ENCODE data around the gene EDDM3A. TPM values are rescaled to one million over a fixed set of nuclear protein-coding genes. Genes with fewer than 3 reads are reported as not detected.

The EDDM3A gene
- total and polyA plus RNA-seq, 2 experiments from 2014 or later, result not detected

DNA sequence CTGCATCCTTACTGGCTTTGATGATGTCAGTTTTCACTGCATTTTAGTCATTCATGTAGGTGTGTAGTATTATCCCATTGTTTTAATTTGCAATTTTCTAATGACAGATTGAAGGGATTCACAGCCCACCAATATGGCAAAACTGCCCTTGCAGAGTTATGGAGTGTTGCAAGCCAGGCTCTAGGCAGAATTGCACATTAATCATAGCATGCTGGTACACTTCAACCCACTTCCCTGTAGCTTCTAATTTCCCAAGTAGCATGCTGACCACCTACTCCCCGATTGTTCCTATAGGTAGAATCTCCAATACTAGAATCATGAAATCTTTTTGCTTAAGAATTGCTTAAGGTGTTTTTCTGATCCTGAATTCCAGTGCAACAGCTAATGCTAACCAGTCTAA, 30.2 kb downstream of the EDDM3A start (continued):
- TF ChIP-seq, protein P1, sequence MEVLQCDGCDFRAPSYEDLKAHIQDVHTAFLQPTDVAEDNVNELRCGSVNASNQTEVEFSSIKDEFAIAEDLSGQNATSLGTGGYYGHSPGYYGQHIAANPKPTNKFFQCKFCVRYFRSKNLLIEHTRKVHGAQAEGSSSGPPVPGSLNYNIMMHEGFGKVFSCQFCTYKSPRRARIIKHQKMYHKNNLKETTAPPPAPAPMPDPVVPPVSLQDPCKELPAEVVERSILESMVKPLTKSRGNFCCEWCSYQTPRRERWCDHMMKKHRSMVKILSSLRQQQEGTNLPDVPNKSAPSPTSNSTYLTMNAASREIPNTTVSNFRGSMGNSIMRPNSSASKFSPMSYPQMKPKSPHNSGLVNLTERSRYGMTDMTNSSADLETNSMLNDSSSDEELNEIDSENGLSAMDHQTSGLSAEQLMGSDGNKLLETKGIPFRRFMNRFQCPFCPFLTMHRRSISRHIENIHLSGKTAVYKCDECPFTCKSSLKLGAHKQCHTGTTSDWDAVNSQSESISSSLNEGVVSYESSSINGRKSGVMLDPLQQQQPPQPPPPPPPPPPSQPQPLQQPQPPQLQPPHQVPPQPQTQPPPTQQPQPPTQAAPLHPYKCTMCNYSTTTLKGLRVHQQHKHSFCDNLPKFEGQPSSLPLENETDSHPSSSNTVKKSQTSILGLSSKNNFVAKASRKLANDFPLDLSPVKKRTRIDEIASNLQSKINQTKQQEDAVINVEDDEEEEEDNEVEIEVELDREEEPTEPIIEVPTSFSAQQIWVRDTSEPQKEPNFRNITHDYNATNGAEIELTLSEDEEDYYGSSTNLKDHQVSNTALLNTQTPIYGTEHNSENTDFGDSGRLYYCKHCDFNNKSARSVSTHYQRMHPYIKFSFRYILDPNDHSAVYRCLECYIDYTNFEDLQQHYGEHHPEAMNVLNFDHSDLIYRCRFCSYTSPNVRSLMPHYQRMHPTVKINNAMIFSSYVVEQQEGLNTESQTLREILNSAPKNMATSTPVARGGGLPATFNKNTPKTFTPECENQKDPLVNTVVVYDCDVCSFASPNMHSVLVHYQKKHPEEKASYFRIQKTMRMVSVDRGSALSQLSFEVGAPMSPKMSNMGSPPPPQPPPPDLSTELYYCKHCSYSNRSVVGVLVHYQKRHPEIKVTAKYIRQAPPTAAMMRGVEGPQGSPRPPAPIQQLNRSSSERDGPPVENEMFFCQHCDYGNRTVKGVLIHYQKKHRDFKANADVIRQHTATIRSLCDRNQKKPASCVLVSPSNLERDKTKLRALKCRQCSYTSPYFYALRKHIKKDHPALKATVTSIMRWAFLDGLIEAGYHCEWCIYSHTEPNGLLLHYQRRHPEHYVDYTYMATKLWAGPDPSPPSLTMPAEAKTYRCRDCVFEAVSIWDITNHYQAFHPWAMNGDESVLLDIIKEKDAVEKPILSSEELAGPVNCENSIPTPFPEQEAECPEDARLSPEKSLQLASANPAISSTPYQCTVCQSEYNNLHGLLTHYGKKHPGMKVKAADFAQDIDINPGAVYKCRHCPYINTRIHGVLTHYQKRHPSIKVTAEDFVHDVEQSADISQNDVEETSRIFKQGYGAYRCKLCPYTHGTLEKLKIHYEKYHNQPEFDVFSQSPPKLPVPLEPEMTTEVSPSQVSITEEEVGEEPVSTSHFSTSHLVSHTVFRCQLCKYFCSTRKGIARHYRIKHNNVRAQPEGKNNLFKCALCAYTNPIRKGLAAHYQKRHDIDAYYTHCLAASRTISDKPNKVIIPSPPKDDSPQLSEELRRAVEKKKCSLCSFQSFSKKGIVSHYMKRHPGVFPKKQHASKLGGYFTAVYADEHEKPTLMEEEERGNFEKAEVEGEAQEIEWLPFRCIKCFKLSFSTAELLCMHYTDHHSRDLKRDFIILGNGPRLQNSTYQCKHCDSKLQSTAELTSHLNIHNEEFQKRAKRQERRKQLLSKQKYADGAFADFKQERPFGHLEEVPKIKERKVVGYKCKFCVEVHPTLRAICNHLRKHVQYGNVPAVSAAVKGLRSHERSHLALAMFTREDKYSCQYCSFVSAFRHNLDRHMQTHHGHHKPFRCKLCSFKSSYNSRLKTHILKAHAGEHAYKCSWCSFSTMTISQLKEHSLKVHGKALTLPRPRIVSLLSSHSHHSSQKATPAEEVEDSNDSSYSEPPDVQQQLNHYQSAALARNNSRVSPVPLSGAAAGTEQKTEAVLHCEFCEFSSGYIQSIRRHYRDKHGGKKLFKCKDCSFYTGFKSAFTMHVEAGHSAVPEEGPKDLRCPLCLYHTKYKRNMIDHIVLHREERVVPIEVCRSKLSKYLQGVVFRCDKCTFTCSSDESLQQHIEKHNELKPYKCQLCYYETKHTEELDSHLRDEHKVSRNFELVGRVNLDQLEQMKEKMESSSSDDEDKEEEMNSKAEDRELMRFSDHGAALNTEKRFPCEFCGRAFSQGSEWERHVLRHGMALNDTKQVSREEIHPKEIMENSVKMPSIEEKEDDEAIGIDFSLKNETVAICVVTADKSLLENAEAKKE (CRISPR knock-in tag; IDR thresholded peaks at IDR 0.05), result no peak
- no peak for TF ChIP-seq EZH2phosphoT487 (IDR thresholded peaks at IDR 0.05; ENCODE audit: unreplicated experiment)
- no peak for TF ChIP-seq NANOG (IDR thresholded peaks at IDR 0.05; ENCODE audit: borderline replicate concordance)

DNA sequence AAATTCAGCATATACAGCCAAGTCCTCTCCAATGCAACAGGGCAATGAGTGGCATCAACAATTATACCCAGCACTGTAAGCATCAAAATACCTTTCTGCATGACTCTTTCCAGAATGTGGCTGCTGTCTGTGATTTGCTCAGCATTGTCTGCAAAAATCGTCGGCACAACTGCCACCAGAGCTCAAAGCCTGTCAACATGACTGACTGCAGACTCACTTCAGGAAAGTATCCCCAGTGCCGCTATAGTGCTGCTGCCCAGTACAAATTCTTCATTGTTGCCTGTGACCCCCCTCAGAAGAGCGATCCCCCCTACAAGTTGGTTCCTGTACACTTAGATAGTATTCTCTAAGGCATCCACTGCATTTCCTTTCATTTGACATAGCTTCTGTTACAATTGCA, 36.1 kb downstream of the EDDM3A start:
- H3K4me2 ChIP-seq, result peak overlapping the region; percentile 59

More for the DNA sequence above, 36.1 kb downstream of the EDDM3A start:
- Mint-ChIP-seq H3K27me3 (ENCODE audit: insufficient read depth, low read depth, poor library complexity) (peaks cover 6% of the 10 kb centered on the region), H3K4me1 (peaks cover 47% of the 10 kb centered on the region), H3K9me3 (no peaks in the 10 kb centered on the region; the same call in 2 of the 3 replicates), H3K36me3 (ENCODE audit: low read depth) (peaks cover 5% of the 10 kb centered on the region; the same call in 1 of the 3 replicates), H3K27ac (peak overlapping the region; percentile 41), H3K4me3 (0 out of 3 replicates have a peak overlapping the region, but pooled peaks have one; percentile 2)
- H3K79me2 ChIP-seq (replicated peaks; ENCODE audit: insufficient read depth), result no peaks in the 10 kb centered on the region
- no peaks in the 10 kb centered on the region for H4K20me1 ChIP-seq (replicated peaks; ENCODE audit: insufficient read depth)
- no peaks in the 10 kb centered on the region for H3K27me3 ChIP-seq (ENCODE audit: insufficient read depth)
- H2AFZ ChIP-seq, result peak overlapping the region; percentile 11; the same call in 1 of the 2 replicates
- no peak for TF ChIP-seq NANOG (IDR thresholded peaks at IDR 0.05; ENCODE audit: borderline replicate concordance)
- TF ChIP-seq, protein P2, sequence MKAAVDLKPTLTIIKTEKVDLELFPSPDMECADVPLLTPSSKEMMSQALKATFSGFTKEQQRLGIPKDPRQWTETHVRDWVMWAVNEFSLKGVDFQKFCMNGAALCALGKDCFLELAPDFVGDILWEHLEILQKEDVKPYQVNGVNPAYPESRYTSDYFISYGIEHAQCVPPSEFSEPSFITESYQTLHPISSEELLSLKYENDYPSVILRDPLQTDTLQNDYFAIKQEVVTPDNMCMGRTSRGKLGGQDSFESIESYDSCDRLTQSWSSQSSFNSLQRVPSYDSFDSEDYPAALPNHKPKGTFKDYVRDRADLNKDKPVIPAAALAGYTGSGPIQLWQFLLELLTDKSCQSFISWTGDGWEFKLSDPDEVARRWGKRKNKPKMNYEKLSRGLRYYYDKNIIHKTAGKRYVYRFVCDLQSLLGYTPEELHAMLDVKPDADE (IDR thresholded peaks at IDR 0.05), result no peak
- TF ChIP-seq, protein P3, sequence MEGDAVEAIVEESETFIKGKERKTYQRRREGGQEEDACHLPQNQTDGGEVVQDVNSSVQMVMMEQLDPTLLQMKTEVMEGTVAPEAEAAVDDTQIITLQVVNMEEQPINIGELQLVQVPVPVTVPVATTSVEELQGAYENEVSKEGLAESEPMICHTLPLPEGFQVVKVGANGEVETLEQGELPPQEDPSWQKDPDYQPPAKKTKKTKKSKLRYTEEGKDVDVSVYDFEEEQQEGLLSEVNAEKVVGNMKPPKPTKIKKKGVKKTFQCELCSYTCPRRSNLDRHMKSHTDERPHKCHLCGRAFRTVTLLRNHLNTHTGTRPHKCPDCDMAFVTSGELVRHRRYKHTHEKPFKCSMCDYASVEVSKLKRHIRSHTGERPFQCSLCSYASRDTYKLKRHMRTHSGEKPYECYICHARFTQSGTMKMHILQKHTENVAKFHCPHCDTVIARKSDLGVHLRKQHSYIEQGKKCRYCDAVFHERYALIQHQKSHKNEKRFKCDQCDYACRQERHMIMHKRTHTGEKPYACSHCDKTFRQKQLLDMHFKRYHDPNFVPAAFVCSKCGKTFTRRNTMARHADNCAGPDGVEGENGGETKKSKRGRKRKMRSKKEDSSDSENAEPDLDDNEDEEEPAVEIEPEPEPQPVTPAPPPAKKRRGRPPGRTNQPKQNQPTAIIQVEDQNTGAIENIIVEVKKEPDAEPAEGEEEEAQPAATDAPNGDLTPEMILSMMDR (conservative IDR thresholded peaks at IDR 0.05; ENCODE audit: low read depth in 2 of 2), result no peak
- TF ChIP-seq JUNB (IDR thresholded peaks at IDR 0.05; ENCODE audit: unreplicated experiment), result no peak
- TF ChIP-seq CREB1 (CRISPR knock-in tag; IDR thresholded peaks at IDR 0.05; ENCODE audit: low read depth), result no peak
- TF ChIP-seq POLR2AphosphoS5 (IDR thresholded peaks at IDR 0.05; ENCODE audit: low read depth), result no peak
- TF ChIP-seq EZH2phosphoT487 (IDR thresholded peaks at IDR 0.05; ENCODE audit: unreplicated experiment), result no peak
- H3K4me3 ChIP-seq, result peak overlapping the region; percentile 6
- peaks cover 48% of the 10 kb centered on the region for H3K4me1 ChIP-seq (ENCODE audit: insufficient read depth)
- H3K9me2 ChIP-seq (ENCODE audit: insufficient read depth), result no peaks in the 10 kb centered on the region
- H3F3A ChIP-seq (replicated peaks; ENCODE audit: low read depth), result no peaks in the 10 kb centered on the region
- peak; percentile 28 for ATAC-seq
- H3K27ac ChIP-seq (ENCODE audit: low read depth), result peak overlapping the region; percentile 73
- DNase-seq (ENCODE audit: low spot score), result no peak
- no peaks in the 10 kb centered on the region for H3K36me3 ChIP-seq (ENCODE audit: insufficient read depth)
